MCF 10A (cell line): ENCODE measurements around the gene SGSM1. TPM values are rescaled to one million over a fixed set of nuclear protein-coding genes. Genes with fewer than 3 reads are reported as not detected.

Experiments
- BruUV-seq: library from RNA; stranded (reverse); fragments of 400-500 nt; replicated peaks from 2 replicates; lab custom pipeline; 2021; lab: Mats Ljungman, UMichigan
- CTCF ChIA-PET: fragments of 300-600 bp; sonication (Branson Sonifier 250); formaldehyde crosslinking; extraction: SDS; loops from one replicate; lab custom pipeline; 2021; ENCODE audit warnings: antibody characterized with exemption, inconsistent platforms; lab: Yijun Ruan, JAX
- POLR2A ChIA-PET: fragments of 300-600, 350-650 bp; sonication (Branson Sonifier 250); formaldehyde crosslinking; extraction: SDS; loops from one replicate; lab custom pipeline; 2020; ENCODE audit warnings: antibody characterized with exemption, inconsistent platforms; lab: Yijun Ruan, JAX
- DNase-seq: peaks from one replicate; pipeline ENCODE4 v3.0.0-alpha.2; 2018; ENCODE audit not compliant: unreplicated experiment
- H3K27ac Mint-ChIP-seq: one replicate; pipeline ENCODE4 v1.8.0; 2022; ENCODE audit warnings: mild to moderate bottlenecking, low read depth, mixed read lengths; ENCODE audit not compliant: unreplicated experiment
- H3K27me3 Mint-ChIP-seq: one replicate; pipeline ENCODE4 v1.8.0; 2022; ENCODE audit warnings: mixed read lengths; ENCODE audit not compliant: insufficient read depth, unreplicated experiment
- H3K36me3 Mint-ChIP-seq: one replicate; pipeline ENCODE4 v1.8.0; 2022; ENCODE audit warnings: mild to moderate bottlenecking, moderate library complexity, mixed read lengths; ENCODE audit not compliant: insufficient read depth, unreplicated experiment
- H3K4me1 Mint-ChIP-seq: one replicate; pipeline ENCODE4 v1.8.0; 2022; ENCODE audit warnings: mixed read lengths; ENCODE audit not compliant: insufficient read depth, unreplicated experiment
- H3K4me3 Mint-ChIP-seq: one replicate; pipeline ENCODE4 v1.8.0; 2022; ENCODE audit warnings: mild to moderate bottlenecking, moderate library complexity, mixed read lengths; ENCODE audit not compliant: unreplicated experiment
- H3K9me3 Mint-ChIP-seq: one replicate; pipeline ENCODE4 v1.8.0; 2022; ENCODE audit warnings: mixed read lengths; ENCODE audit not compliant: unreplicated experiment
- intact Hi-C: fragments of 100-400 bp; cut with micrococcal nuclease; formaldehyde crosslinking; loops from 2 replicates; pipeline ENCODE4 v1.14.1; 2022
- total RNA-seq: library from RNA; stranded (reverse); gene quantifications from 2 replicates; pipeline ENCODE4 v1.2.3, GENCODE V29; 2022
- TF ChIP-seq, protein P1 (sequence below): fragments of 200-600 bp; IDR thresholded peaks from one replicate; pipeline ENCODE4 v1.8.0; 2022; ENCODE audit warnings: antibody characterized with exemption, mild to moderate bottlenecking; ENCODE audit not compliant: unreplicated experiment

SGSM1 gene
- total RNA-seq, 1 experiment from 2014 or later = 0.14 TPM

DNA sequence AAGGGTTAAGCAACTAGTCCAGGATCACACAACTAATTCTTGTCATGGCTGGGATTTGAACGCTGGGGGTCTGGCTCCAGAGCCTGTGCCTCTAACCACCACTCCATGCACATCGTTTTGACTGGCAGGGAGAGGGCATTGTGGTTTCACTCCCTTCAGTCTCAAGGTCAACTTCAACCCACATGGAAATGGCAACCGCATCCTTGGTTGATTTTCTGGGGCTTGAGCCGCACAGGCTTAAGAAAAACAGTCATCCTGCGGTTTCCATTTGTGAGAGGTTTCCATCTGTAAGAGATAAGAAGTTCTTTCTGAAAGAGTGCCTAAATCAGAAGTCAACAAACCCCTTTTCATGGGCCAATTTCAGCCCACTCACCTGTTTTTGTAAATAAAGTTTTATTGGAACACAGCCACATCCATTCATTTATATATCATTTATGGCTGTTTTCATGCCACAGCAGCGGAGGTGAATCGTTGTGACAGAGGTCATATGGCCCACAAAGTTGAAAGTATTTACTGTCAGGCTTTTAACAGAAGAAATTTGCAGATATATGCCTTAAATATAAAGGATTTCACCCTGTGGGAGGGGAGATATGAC lies 65.7 kb downstream of the SGSM1 start:
- Mint-ChIP-seq H3K4me3 (no peak overlapping the region), H3K27ac (no peak overlapping the region), H3K4me1 (no peaks in the 10 kb centered on the region), H3K36me3 (peaks cover 7% of the 10 kb centered on the region), H3K9me3 (no peaks in the 10 kb centered on the region), H3K27me3 (peaks cover 20% of the 10 kb centered on the region)
- CTCF ChIA-PET = no interaction called here
- TF ChIP-seq, protein P1, sequence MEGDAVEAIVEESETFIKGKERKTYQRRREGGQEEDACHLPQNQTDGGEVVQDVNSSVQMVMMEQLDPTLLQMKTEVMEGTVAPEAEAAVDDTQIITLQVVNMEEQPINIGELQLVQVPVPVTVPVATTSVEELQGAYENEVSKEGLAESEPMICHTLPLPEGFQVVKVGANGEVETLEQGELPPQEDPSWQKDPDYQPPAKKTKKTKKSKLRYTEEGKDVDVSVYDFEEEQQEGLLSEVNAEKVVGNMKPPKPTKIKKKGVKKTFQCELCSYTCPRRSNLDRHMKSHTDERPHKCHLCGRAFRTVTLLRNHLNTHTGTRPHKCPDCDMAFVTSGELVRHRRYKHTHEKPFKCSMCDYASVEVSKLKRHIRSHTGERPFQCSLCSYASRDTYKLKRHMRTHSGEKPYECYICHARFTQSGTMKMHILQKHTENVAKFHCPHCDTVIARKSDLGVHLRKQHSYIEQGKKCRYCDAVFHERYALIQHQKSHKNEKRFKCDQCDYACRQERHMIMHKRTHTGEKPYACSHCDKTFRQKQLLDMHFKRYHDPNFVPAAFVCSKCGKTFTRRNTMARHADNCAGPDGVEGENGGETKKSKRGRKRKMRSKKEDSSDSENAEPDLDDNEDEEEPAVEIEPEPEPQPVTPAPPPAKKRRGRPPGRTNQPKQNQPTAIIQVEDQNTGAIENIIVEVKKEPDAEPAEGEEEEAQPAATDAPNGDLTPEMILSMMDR = no peak
- BruUV-seq = no TSS peak
- no peak for DNase-seq
- POLR2A ChIA-PET = no interaction called here
- intact Hi-C loops = no loop called here

DNA sequence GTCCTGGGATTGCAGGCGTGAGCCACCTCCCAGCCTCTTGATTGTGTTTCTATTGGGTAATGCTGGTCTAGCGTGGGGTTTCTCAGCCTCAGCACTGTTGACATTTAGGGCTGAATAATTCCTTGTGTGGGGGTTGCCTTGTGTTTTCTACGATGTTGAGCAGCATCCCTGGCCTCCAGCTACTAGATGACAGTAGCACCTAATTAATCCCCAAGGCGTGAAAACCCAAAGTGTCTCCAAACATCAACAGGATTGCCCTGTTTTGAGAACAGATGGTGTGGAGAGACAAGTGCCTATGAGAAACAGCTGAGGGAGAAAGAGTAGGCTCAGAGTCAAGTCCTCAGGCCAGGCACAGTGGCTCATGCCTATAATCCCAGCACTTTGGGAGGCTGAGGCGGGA lies 67.2 kb downstream of the SGSM1 start:
- Mint-ChIP-seq H3K36me3 (peaks cover 7% of the 10 kb centered on the region), H3K27me3 (peaks cover 17% of the 10 kb centered on the region), H3K9me3 (no peaks in the 10 kb centered on the region), H3K4me1 (no peaks in the 10 kb centered on the region), H3K4me3 (no peak overlapping the region), H3K27ac (no peak overlapping the region)
- CTCF ChIA-PET = interaction anchor here (1.5 kb wide), 1 partner anchor 70 kb away, joined by 4 read pairs; no protein-coding TSS in a partner anchor
- POLR2A ChIA-PET = no interaction called here
- DNase-seq = no peak
- intact Hi-C loops = no loop called here
- no TSS peak for BruUV-seq
- TF ChIP-seq, protein P1 = no peak

DNA sequence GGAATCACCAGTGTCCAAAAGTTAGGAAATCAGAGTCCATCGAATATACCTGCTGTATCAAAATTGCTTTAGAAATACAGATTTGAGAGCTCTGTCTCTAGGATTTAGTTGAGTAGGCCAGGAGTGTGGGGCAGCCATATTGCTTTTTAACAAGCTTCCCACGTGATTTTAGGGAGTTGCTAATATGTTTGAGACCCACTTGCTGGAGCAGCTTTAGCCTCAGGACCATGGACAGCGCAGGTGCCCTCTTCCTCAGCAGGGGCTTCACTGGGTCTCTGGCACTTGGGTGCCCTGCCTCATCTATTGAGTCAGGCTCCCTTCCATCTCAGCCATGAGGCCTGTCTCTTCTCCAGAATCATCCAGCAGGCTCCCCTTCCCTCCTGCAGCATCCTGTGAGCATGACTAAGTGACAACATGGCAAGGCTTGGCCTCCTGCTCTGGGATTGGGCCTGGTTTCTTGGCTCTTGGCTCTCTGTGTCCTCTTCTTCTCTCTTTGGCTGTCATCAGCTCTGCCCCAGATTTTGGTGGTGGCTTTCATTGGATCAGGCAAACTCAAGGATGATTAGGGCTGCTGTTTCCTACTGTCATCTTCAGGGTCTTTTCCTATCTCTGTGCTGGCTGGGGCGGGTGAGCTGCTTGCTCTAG lies 70.0 kb downstream of the SGSM1 start:
- Mint-ChIP-seq H3K27me3 (peaks cover 10% of the 10 kb centered on the region), H3K27ac (no peak overlapping the region), H3K4me1 (no peaks in the 10 kb centered on the region), H3K4me3 (no peak overlapping the region), H3K9me3 (no peaks in the 10 kb centered on the region), H3K36me3 (peaks cover 7% of the 10 kb centered on the region)
- intact Hi-C loops = no loop called here
- no TSS peak for BruUV-seq
- ChIA-PET POLR2A (no interaction called here), CTCF (interaction anchor here (0.5 to 1.6 kb wide), 2 partner anchors 26 to 637 kb away, joined by 3 to 7 read pairs; no protein-coding TSS in a partner anchor)
- TF ChIP-seq, protein P1 = no peak
- DNase-seq = peak; percentile 46

- Mint-ChIP-seq H3K9me3 (no peaks in the 10 kb centered on the region), H3K36me3 (peaks cover 7% of the 10 kb centered on the region), H3K4me1 (no peaks in the 10 kb centered on the region), H3K4me3 (no peak overlapping the region), H3K27ac (no peak overlapping the region), H3K27me3 (peaks cover 2% of the 10 kb centered on the region)
- ChIA-PET CTCF (interaction anchor here (0.5 kb wide), 1 partner anchor 15 kb away, joined by 3 read pairs; no protein-coding TSS in a partner anchor), POLR2A (interaction anchor here (0.7 kb wide), 1 partner anchor 49 kb away, joined by 4 read pairs; no protein-coding TSS in a partner anchor)
- DNase-seq = no peak
- intact Hi-C loops = no loop called here
- TF ChIP-seq, protein P1 = no peak
- no TSS peak for BruUV-seq
Measured at GRCh38 chr22:24876700-24877099, 70.7 kb downstream of the SGSM1 start.
